ENCODE measurements around the gene CCDC7.
"Not testable (repeated sequence)": the region's sequence is repeated elsewhere in the genome, so short reads cannot be mapped to it uniquely, and the experiment has no call there.

The CCDC7 gene

DNA sequence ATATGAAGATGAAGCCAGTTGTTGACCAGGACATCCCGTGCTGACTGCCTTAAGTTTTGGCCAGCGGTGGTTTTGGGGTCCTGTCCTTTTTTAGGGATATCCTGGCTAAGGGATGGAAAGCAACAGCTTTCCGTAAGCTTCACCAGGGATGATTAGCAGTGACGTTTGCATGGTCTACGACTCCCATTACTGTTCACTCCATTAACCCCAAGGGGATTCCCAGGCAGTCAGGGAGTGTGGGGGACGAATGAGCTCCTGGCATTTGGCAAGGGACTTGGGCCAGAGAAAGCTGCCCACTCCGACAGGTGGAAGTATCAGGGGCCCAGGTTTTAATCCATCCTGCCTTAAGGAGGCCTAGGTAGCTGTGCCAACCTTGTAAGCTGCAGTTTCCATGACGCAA lies 445.3 kb downstream of the CCDC7 start:
- DNase-seq: no peak

- no peak for DNase-seq
Measured at GRCh38 chr10:32893434-32893833, 447.5 kb downstream of the CCDC7 start.

DNA sequence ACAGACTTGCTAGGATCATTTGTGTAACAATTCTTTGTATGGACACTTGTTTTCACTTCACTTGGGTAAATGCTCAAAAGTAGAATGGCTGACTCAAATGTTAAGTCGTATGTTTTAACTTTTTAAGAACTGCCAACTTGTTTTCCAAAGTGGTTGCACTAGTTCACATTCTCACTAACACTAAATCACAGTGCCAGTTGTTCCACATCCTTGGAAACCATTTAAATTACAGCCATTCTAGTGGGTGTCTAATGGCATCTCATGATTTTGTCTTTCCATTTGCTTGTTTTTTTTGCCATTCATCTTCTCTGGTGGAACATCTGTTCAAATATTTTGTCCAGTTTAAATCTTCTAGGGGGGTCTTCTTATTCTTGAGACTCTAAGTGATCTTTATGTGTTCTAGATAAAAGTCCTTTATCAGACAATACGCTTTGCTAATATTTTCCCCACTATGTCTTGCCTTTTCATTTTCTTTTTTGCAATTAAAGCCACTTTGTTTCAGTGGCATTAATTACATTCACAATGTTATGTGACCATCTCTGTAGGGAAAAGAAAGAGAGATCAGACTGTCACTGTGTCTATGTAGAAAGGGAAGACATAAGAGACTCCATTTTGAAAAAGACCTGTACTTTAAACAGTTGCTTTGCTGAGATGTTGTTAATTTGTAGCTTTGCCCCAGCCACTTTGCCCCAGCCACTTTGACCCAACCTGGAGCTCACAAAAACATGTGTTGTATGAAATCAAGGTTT lies 448.1 kb downstream of the CCDC7 start:
- no peak for DNase-seq

DNA sequence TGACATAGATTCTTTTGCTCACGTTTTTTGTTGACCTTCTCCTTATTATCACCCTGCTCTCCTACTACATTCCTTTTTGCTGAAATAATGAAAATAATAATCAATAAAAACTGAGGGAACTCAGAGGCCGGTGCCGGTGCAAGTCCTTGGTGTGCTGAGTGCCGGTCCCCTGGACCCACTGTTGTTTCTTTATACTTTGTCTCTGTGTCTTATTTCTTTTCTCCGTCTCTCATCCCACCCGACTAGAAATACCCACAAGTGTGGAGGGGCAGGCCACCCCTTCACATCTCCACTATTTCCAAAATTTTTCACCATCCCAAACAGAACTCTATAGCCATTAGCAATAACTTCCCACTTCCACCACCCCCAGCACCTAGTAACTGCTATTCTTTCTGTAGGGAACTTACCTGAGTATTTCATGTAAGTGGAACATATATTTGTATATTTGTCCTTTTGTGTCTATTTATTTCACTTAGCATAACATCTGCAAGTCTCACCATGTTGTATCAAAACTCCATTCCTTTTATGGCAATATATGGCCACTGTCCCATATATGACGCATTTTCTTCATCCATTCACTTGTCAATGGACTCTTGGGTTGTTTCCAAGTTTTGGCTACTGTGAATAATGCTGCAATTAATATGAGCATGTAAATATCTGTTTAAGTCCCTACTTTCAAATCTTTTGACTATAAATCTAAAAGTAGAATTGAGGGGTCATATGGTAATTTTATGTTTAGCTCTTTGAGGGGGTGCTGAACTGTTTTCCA lies 449.4 kb downstream of the CCDC7 start:
- DNase-seq: not testable (repeated sequence)

GRCh38 chr10:32901815-32902214 lies 455.9 kb downstream of the CCDC7 start:
- DNase-seq: no peak

GRCh38 chr10:32905466-32905865 lies 459.5 kb downstream of the CCDC7 start:
- DNase-seq: no peak

- no peak for DNase-seq
Measured at GRCh38 chr10:32906595-32906994, 460.7 kb downstream of the CCDC7 start.

GRCh38 chr10:32909456-32909855 lies 463.5 kb downstream of the CCDC7 start:
- DNase-seq: no peak

DNA sequence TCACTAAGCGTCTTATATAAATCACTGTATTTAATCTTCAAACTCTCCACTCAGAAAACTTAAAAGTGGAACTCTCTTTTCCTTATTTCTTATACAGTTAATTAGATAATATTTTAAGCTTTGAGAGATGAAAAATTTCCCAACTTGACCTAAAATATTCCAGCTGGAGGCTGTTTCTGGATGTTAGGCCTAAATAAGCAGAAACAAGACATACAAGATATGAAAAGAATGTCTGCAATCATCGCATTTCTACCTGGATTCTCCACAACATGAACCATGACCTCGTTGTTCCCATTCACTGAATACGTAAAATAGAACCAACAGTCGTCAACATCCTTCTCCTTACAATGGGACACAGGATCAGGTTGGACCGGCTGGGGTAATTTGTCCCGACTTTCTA lies 464.0 kb downstream of the CCDC7 start:
- not testable (repeated sequence) for DNase-seq

DNA sequence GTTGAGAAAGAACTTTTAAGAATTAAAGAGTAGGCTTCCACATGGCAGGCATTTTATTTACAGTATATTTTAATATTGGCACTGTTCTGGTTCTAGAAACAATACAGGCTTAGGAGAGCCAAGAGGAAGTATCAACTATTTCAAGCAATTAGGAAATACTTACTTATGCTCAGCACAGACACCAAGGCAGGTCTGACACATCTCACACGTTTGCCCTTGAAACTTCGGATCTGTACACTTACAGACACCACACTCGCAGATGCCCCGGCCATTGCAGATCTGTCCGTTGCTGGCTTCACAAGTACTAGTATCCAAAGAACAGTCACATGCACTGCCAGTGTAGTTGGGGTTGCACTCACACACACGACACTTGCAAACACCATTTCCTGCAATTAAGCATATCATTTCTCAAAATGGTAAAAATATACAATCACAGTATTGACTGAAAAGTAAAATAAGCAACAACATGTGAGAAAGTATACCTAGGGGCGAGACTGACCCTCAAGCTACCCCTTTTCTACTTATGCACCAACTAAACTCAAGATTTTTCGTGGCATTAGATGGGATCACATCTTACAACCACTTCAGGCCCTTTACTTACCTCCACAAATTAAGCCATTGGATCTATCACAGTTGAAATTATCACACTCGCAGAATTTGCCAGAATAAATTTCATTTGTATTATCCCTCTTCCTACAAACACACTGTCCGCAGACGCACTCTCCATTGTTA lies 465.5 kb downstream of the CCDC7 start:
- no peak for DNase-seq

DNA sequence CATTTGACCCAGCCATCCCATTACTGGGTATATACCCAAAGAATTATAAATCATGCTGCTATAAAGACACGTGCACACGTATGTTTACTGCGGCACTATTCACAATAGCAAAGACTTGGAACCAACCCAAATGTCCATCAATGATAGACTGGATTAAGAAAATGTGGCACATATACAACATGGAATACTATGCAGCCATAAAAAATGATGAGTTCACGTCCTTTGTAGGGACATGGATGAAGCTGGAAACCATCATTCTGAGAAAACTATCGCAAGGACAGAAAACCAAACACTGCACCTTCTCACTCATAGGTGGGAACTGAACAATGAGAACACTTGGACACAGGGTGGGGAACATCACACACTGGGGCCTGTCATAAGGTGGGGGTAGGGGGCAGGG lies 471.9 kb downstream of the CCDC7 start:
- DNase-seq: not testable (repeated sequence)

DNA sequence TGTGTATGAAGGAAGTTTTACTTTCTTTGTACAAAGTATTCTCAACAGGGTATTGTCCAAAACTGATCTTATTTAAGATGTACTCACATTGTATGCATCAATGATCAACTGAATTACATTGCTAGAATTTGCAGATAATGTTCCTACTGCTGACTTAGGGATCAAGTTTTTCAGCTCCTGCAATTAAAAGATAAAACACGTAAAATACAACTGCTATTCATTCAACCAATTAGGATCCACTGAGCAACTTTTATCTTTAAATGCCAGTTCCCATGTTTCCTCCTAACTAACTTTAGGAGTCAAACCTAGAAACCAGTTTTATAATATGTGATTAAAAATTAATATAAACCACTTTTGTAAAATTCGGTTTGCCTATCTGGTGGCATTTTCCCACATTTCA lies 476.2 kb downstream of the CCDC7 start:
- DNase-seq: no peak

DNA sequence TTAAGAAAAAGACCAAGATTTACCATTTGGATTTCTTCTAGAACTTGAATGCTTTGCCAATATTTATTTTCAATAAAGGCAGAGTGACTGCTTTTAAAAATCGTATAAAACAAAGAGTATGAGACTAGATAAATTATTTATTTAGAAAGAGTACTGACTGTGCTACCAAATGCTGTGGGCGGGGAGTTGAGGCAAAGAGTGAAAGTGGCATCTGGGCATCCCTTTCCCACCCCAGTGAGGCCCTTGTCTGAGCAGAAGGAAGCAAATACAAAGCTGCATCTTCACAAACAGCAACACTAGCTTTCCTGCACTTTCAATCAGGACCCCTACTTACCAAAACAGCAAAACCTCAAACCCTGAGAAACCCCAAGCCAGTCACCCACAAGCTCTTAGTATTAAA lies 477.2 kb downstream of the CCDC7 start:
- no peak for DNase-seq

DNA sequence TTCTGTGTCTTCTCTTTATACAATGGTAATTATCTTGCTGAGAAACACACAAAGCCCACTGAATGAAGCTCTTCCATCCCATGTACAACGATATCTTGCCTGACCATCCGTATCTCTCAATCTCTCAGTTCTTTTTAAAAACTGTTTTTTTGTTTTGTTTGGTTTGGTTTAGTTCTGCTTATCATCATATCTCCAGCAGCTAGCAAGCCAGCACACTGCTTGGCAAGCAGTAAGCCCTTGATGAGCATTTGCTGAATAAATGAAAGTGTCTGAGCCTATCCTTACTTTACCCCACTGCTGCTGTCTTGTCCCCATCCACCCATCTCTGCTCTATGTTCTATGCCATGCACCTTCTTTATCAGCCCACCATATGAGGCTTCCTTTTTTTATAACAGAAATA lies 477.9 kb downstream of the CCDC7 start:
- no peak for DNase-seq
